ENCODE results near the gene KLHL42.
"Not testable (repeated sequence)": the region's sequence is repeated elsewhere in the genome, so short reads cannot be mapped to it uniquely, and the experiment has no call there.

The KLHL42 gene

DNA sequence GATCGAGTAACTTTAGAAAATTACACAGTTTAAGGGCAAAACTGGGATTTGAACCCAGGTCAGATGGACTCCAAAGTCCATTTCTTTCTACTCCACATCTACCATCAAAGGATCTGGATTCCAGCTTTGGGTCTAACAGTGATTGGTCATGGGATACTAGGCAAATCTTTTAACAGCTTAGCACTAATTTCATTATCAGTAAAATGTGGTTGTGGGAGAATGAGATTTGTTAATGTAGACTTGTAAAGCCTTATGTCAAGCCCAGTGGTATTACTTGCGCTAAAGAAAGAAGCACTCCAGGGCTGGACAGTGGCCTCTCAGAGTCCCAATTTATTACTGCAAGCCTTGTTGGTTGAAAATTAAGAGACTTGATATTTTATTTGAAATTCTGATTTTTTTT is 65.2 kb downstream of the KLHL42 start:
- CTCF ChIA-PET, result no interaction called here
- no peak for TF ChIP-seq ZBTB7A (tag by site-specific recombination; IDR thresholded peaks at IDR 0.05; ENCODE audit: low read depth)
- TF ChIP-seq ZNF239 (tag by site-specific recombination; IDR thresholded peaks at IDR 0.05), result no peak
- TF ChIP-seq ZNF792 (tag by site-specific recombination; IDR thresholded peaks at IDR 0.05), result no peak
- no peak for TF ChIP-seq ZNF19 (tag by site-specific recombination; IDR thresholded peaks at IDR 0.05; ENCODE audit: low read depth)
- TF ChIP-seq ZSCAN30 (tag by site-specific recombination; IDR thresholded peaks at IDR 0.05), result no peak
- TF ChIP-seq, protein P1, sequence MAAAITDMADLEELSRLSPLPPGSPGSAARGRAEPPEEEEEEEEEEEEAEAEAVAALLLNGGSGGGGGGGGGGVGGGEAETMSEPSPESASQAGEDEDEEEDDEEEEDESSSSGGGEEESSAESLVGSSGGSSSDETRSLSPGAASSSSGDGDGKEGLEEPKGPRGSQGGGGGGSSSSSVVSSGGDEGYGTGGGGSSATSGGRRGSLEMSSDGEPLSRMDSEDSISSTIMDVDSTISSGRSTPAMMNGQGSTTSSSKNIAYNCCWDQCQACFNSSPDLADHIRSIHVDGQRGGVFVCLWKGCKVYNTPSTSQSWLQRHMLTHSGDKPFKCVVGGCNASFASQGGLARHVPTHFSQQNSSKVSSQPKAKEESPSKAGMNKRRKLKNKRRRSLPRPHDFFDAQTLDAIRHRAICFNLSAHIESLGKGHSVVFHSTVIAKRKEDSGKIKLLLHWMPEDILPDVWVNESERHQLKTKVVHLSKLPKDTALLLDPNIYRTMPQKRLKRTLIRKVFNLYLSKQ (tag by site-specific recombination; IDR thresholded peaks at IDR 0.05; ENCODE audit: borderline replicate concordance), result no peak
- TF ChIP-seq ZNF626 (tag by site-specific recombination; IDR thresholded peaks at IDR 0.05), result no peak
- no peaks in the 10 kb centered on the region; the same call in 1 of the 2 replicates for H3K4me1 ChIP-seq (ENCODE audit: control insufficient read depth, insufficient read depth, low read length)
- H3K4me3 ChIP-seq (ENCODE audit: low read depth, low read length), result no peak overlapping the region
- H3K36me3 ChIP-seq (ENCODE audit: control insufficient read depth in 2 of 2, insufficient read depth in 1 of 2, low read length in 2 of 2), result no peaks in the 10 kb centered on the region
- POLR2A ChIA-PET, result no interaction called here
- H3K27ac ChIP-seq (ENCODE audit: extremely low read depth, low read depth, low read length), result no peak overlapping the region
- H3K9me3 ChIP-seq (ENCODE audit: control insufficient read depth, insufficient read depth, low read depth, low read length), result no peaks in the 10 kb centered on the region

DNA sequence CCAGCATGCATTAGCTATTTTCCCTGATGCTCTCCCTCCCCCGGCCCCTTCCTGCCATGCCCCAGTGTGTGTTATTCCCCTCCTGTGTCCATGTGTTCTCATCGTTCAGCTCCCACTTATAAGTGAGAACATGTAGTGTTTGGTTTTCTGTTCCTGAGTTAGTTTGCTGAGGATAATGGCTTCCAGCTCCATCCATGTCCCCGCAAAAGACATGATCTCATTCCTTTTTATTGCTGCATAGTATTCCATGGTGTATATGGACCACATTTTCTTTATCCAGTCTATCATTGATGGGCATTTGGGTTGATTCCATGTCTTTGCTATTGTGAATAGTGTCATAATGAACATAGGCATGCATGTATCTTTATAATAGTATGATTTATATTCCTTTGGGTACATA is 65.7 kb downstream of the KLHL42 start:
- CTCF ChIA-PET; H3K4me1 ChIP-seq (ENCODE audit: control insufficient read depth, insufficient read depth, low read length); H3K4me3 ChIP-seq (ENCODE audit: low read depth, low read length); H3K27ac ChIP-seq (ENCODE audit: extremely low read depth, low read depth, low read length); H3K36me3 ChIP-seq (ENCODE audit: control insufficient read depth in 2 of 2, insufficient read depth in 1 of 2, low read length in 2 of 2); POLR2A ChIA-PET; H3K9me3 ChIP-seq (ENCODE audit: control insufficient read depth, insufficient read depth, low read depth, low read length): not testable (repeated sequence)
- TF ChIP-seq ZNF146 (tag by site-specific recombination; IDR thresholded peaks at IDR 0.05), result peak; percentile 61; the same call in 1 of the 2 replicates

DNA sequence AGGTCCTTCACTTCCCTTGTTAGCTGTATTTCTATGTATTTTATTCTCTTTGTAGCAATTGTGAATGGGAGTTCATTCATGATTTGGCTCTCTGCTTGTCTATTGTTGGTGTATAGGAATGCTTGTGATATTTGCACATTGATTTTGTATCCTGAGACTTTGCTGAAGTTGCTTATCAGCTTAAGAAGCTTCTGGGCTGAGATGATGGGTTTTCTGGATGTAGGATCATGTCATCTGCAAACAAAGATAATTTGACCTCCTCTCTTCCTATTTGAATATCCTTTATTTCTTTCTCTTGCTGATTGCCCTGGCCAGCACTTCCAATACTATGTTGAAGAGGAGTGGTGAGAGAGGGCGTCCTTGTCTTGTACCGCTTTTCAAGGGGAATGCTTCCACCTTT is 67.3 kb downstream of the KLHL42 start:
- H3K27ac ChIP-seq (ENCODE audit: extremely low read depth, low read depth, low read length); H3K4me1 ChIP-seq (ENCODE audit: control insufficient read depth, insufficient read depth, low read length); H3K4me3 ChIP-seq (ENCODE audit: low read depth, low read length); H3K9me3 ChIP-seq (ENCODE audit: control insufficient read depth, insufficient read depth, low read depth, low read length); POLR2A ChIA-PET; CTCF ChIA-PET; H3K36me3 ChIP-seq (ENCODE audit: control insufficient read depth in 2 of 2, insufficient read depth in 1 of 2, low read length in 2 of 2): not testable (repeated sequence)

DNA sequence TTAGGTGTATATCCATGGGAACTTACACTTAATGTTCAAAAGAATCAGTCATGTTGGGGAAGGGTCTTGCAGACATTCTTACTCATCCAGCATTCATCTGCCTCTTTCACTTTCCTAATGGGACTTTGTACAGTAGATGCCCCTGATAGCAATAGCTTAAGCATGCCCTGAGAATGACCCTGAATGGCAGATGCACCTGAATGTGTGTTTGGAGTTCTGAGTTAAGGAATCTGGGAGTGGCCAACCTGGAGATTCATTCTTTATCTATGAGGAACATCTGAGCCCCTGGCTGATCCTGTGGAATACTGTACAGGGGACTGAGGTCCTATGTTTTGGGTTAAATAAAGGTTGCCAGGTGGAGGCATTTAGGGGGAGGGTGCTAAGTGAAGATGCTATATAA is 71.3 kb downstream of the KLHL42 start:
- no peak overlapping the region for H3K27ac ChIP-seq (ENCODE audit: extremely low read depth, low read depth, low read length)
- ChIA-PET POLR2A (no interaction called here), CTCF (no interaction called here)

DNA sequence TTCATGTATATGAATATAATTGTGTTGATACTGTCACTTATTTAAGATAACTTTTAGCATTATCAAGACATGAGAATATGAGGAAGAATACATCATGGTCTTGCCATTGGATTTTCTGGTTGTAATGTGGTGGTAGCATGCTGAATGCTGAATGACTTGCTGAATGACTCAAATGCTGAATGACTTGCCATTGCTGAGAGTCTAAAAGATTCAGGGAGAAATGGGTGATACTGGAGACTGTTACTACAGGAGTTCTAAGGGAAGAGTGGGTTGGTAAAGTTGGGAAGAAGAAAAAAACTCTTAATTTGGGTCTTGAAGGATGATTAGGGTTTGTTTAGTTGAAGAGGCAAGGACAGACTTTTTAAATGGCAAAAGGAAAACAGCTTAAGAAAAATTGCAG is 72.1 kb downstream of the KLHL42 start:
- H3K4me1 ChIP-seq (ENCODE audit: control insufficient read depth, insufficient read depth, low read length), result no peaks in the 10 kb centered on the region
- no peaks in the 10 kb centered on the region for H3K36me3 ChIP-seq (ENCODE audit: control insufficient read depth in 2 of 2, insufficient read depth in 1 of 2, low read length in 2 of 2)
- H3K9me3 ChIP-seq (ENCODE audit: control insufficient read depth, insufficient read depth, low read depth, low read length), result no peaks in the 10 kb centered on the region
- no peak overlapping the region for H3K4me3 ChIP-seq (ENCODE audit: low read depth, low read length)
- ChIA-PET CTCF (no interaction called here), POLR2A (no interaction called here)
- TF ChIP-seq, protein P2, sequence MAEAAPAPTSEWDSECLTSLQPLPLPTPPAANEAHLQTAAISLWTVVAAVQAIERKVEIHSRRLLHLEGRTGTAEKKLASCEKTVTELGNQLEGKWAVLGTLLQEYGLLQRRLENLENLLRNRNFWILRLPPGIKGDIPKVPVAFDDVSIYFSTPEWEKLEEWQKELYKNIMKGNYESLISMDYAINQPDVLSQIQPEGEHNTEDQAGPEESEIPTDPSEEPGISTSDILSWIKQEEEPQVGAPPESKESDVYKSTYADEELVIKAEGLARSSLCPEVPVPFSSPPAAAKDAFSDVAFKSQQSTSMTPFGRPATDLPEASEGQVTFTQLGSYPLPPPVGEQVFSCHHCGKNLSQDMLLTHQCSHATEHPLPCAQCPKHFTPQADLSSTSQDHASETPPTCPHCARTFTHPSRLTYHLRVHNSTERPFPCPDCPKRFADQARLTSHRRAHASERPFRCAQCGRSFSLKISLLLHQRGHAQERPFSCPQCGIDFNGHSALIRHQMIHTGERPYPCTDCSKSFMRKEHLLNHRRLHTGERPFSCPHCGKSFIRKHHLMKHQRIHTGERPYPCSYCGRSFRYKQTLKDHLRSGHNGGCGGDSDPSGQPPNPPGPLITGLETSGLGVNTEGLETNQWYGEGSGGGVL (tag by site-specific recombination; IDR thresholded peaks at IDR 0.05), result no peak
- TF ChIP-seq ZNF548 (tag by site-specific recombination; IDR thresholded peaks at IDR 0.05) (no peak), ZNF830 (tag by site-specific recombination; IDR thresholded peaks at IDR 0.05; ENCODE audit: low read depth) (no peak), ZFP37 (tag by site-specific recombination; IDR thresholded peaks at IDR 0.05) (no peak), SALL2 (tag by site-specific recombination; IDR thresholded peaks at IDR 0.05; ENCODE audit: borderline replicate concordance) (no peak), ZNF23 (tag by site-specific recombination; IDR thresholded peaks at IDR 0.05; ENCODE audit: borderline replicate concordance) (no peak), SP7 (tag by site-specific recombination; IDR thresholded peaks at IDR 0.05) (no peak), ZNF596 (tag by site-specific recombination; IDR thresholded peaks at IDR 0.05) (no peak), ZNF473 (tag by site-specific recombination; IDR thresholded peaks at IDR 0.05) (no peak), KLF7 (tag by site-specific recombination; IDR thresholded peaks at IDR 0.05; ENCODE audit: borderline replicate concordance) (no peak), ZNF560 (tag by site-specific recombination; IDR thresholded peaks at IDR 0.05; ENCODE audit: borderline replicate concordance) (no peak), ZNF843 (tag by site-specific recombination; IDR thresholded peaks at IDR 0.05) (no peak)
- TF ChIP-seq, protein P1 (tag by site-specific recombination; IDR thresholded peaks at IDR 0.05; ENCODE audit: borderline replicate concordance), result no peak
- TF ChIP-seq, protein P3, sequence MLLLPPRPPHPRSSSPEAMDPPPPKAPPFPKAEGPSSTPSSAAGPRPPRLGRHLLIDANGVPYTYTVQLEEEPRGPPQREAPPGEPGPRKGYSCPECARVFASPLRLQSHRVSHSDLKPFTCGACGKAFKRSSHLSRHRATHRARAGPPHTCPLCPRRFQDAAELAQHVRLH (tag by site-specific recombination; IDR thresholded peaks at IDR 0.05), result no peak
- no peak overlapping the region for H3K27ac ChIP-seq (ENCODE audit: extremely low read depth, low read depth, low read length)

More for the DNA sequence above, 71.3 kb downstream of the KLHL42 start:
- TF ChIP-seq ZNF114 (tag by site-specific recombination; IDR thresholded peaks at IDR 0.05), result no peak
- no peak for TF ChIP-seq ZNF140 (tag by site-specific recombination; IDR thresholded peaks at IDR 0.05)
- no peak for TF ChIP-seq ZNF133 (tag by site-specific recombination; IDR thresholded peaks at IDR 0.05)
- Histone ChIP-seq H3K9me3 (ENCODE audit: control insufficient read depth, insufficient read depth, low read depth, low read length) (no peaks in the 10 kb centered on the region), H3K36me3 (ENCODE audit: control insufficient read depth in 2 of 2, insufficient read depth in 1 of 2, low read length in 2 of 2) (no peaks in the 10 kb centered on the region), H3K4me3 (ENCODE audit: low read depth, low read length) (no peak overlapping the region), H3K4me1 (ENCODE audit: control insufficient read depth, insufficient read depth, low read length) (no peaks in the 10 kb centered on the region)

All from HEK293 (cell line).